ENCODE data around the gene TMEM191B.
"Not testable (repeated sequence)": the region's sequence is repeated elsewhere in the genome, so short reads cannot be mapped to it uniquely, and the experiment has no call there.

The TMEM191B gene

DNA sequence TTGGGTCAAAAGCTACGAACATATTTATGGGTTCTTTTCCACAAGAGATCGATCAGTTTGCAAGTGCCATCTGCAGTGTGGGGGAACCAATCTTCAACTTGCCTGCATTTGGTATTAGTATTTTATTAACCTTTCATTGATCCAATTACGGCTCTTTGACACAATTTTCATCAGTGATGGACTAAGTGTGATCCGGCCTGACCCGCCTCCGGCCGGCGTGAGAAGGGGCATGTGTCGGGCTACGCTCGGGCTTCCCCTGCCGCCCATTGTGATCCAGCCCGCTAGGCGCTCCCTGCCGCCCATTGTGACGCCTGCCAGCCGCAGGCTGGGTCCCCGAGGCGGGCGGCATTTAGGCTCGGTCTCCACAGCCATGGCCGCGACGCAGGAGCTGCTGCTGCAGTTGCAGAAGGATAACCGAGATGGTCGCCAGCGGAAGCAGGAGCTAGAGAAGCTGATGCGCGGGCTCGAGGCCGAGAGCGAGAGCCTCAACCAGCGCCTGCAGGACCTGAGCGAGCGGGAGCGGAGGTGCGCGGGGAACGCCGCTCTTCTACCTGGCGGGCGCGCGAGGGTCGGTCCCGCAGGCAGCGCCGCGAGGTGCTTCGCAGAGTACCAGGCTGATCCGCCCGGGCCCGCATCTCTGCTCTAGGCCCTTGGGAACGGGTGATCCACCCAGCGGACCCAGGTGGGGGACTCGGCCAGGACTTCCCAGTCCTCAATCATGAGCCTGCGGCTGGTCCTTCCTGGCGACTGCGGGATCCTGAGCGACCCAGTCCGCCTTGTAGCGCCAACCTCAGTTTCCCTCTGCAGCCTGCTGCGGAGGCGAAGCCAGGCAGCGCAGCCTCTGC lies at the start of gene TMEM191B:
TMEM191B (plus strand) TSS at position 51 of the 845 bp plus-strand sequence; CDS start at position 230, 179 bp downstream.
- DNase-seq: not testable (repeated sequence)
- ATAC-seq: peak; percentile 10

DNA sequence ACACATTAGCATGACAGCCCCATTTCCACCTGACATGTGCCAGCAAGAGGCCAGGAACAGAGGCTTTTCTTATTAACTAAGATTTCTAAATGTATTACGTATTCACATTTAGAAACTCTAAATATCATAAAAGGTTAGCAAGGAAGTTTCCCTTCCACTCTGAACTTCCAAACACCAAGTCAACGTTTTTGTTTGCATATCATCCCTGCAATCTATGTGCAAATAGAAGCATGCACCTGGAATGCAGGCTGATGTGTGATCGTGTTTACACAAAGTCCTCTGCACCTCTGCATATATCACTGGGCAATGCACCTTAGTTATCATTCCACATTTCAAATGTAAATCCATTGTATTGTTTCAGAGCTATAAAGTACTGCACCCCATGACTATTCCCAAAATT lies 31.4 kb upstream of the TMEM191B start:
- ATAC-seq, DNase-seq: not testable (repeated sequence)

DNA sequence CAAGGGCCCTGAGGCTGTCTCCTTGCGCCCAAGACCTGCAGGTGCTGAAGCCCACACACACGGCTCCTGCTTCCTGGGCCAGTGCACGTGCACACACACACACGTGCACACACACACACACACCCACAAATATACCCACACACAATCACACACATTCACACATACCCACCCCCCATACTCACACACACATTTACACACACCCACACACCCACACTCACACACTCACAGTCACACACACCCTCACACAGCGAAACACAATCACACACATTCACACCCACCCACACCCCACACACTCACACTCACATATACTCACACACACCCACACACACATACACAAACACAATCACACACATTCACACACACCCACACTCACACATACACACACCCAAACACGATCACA lies 16.3 kb upstream of the TMEM191B start:
- DNase-seq, ATAC-seq: not testable (repeated sequence)

DNA sequence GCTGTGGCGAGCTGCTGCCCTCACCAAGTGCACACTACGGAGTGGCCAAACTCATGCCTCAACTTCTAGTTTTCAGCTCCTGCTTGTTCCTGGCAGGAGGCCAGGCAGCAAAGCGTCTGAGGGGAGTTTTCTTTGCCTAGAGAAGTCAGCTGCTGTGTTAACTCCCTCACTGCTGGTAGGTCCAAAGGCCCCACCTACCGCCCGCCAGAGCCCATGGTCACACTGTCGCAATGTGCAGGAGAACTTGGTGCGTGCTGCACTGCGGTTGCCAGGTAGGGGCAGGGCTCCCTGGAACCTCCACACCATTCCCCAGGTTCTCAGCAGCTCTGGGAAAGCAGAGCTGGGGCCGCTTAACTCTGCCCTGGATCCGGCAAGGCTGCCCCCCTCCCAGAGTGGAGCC lies 15.2 kb upstream of the TMEM191B start:
- ATAC-seq, DNase-seq: not testable (repeated sequence)

DNA sequence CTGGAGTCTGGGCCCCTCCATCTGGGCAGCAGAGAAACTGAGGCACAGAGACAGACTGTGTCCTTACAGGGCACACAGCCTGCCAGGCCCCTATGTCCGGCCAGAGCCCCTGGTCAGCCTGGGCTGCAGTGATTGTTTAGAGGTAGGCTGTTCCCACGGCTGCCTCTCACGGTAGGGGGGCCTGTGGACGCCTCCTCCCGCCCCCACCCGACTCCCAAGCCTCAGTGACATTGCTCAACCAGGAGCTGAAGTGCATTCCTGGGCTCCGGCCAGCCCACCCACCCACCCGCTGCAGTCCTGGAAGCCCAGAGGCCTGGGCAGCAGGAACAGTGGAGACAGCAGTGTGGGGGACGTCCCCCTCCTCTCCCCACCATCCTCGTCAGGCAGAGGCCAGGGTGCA lies 14.1 kb upstream of the TMEM191B start:
- ATAC-seq, DNase-seq: not testable (repeated sequence)

DNA sequence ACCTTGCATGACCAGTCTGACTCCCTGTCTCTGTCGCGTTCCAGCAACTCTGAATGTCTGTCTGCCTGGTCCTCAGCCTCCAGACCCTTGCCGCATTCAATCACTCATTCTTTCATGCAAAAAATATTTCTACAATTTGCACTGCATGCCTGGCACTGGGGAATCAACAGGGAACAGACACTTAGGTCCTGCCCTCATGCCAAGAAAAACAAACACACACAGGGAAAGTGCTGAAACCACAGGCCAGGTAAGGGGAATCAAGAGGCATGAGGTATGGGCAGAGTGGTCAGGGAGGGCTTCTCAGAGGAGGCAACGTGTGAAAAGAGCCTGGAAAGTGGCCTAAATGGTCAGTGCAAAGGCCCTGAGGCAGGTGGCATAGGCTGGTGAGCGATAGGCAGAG lies 9.5 kb upstream of the TMEM191B start, which contains the start of gene GGTLC3:
GGTLC3 (minus strand) TSS at position 101 of the 400 bp plus-strand sequence. CDS start 264 bp downstream, outside the sequence.
- not testable (repeated sequence) for DNase-seq, ATAC-seq

DNA sequence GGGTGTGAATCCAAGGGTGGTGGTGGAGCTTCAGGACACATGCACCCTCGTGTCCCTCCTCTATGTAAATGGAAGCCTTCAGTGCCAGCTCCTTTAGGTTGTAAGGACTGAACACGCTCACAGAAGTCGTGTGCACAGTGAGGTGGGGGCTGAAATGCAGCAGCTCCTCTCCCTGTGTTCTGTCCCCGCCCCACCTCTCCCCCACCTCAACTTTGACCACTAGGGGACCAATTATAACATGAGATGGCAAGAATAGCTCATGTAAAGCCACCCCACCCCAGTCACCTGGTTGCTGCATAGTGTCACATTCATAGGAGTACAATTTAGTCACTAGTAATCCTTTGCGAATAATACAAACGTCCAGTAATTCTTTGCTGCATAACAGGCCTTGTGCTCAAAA lies 4.8 kb upstream of the TMEM191B start:
- not testable (repeated sequence) for DNase-seq, ATAC-seq

DNA sequence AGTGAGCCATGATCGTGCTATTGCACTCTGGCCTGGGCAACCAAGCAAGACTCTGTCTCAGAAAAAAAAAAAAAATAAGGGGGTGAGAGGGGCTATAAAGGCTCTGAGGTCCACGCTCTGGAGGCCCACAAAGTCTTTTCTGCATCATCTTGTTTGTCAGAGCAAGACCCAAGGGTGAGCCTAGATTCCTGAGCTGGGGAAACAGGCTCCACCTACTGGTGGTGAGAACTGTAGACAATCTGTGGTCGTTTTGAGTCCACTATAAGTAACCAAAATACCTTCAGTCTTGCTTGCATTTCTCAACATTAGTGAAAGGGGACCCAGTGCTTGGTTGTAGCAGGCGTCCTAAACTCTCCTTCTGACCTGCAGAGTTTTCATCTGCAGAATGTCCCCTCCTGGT lies 4.3 kb upstream of the TMEM191B start:
- ATAC-seq, DNase-seq: not testable (repeated sequence)

DNA sequence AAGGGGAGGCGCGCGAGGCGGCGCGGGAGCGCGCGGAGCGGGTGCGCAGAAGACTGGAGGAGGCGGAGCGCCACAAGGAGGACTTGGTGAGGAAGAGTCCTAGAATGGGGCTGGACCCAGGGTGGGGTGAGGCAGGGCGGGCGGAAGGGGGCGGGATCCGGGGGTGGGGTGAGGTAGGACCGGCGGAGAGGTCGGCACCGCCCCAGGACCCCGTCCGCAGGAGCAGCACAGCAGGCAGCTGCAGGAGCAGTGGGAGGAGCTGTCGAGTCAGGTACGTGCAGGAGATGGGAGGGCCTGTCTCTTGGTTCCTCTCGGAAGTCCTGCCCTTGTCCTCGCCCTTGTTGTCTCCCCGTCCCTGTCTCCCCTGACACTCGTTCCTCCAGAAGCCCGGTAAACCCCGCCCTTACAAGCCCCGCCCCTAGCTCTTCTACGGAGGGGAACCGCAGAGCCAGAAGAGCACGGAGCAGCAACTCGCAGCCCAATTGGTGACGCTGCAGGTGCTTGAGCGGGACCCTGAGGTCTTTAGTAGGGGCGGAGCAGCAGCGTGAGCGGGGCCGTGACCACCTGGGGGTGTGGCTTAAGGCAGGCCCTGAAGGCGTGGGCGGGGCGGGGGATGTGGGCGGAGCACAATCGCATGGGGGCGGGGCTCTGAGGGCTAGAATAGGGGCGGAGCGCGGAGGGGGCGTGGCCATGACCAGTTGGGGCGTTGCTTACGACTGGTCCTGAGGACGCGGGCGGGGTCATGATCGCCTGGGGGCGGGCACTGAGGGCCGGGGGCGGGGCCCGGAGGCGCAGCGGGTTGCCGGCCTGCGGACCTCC lies 1.2 kb downstream of the TMEM191B start:
- peak; percentile 84 for ATAC-seq
- DNase-seq: peak; percentile 93

DNA sequence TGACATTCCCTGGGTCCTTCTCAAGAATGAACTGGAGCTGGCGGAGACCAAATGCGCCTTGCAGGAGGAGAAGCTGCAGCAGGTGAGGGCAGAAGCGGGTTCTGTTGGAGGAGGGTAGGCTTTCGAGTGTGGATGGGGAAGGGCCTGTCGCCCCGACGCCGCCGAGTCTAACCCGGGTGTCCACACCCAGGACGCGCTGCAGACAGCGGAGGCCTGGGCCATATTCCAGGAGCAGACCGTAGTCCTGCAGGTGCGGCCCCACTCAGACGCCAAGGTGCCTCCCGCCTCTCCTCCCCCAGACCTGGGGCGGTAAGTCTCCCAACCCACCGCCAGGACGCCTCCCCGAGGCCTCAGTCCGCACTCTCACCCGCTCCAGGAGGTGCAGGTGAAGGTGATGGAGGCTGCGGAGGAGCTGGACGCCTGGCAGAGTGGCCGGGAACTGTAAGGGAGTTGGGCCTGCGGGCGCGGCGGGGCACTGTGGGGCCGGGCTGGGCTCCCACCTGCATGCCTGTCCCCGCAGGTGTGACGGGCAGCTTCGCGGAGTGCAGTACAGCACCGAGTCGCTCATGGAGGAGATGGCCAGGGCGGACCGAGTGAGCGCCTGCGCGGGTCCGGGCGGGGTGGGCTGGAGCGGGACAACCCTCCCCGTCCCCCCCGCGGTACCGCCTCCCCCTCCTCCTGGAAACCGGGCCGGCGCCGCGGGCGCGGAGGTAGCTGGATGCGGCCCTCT lies 2.0 kb downstream of the TMEM191B start:
- not testable (repeated sequence) for DNase-seq
- ATAC-seq: peak; percentile 3

DNA sequence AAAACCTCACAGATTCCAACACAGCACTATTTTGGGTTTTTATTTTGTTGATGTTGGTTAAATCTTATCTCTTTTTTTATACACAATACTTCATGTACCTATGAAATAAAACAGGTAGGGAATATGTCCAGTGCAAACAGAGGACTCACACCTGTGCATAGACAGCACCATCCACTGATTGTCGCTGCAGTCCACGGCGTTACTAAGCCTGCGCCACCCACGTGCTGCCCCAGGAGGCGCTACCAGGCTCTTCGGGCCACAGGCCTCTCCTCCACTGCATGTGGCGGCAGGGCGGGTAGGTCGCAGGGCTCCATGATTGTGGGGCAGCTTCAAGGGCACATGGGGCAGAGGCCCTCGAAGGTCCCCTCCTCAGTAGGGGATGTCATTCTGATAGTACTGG lies 6.0 kb downstream of the TMEM191B start:
- not testable (repeated sequence) for DNase-seq, ATAC-seq

DNA sequence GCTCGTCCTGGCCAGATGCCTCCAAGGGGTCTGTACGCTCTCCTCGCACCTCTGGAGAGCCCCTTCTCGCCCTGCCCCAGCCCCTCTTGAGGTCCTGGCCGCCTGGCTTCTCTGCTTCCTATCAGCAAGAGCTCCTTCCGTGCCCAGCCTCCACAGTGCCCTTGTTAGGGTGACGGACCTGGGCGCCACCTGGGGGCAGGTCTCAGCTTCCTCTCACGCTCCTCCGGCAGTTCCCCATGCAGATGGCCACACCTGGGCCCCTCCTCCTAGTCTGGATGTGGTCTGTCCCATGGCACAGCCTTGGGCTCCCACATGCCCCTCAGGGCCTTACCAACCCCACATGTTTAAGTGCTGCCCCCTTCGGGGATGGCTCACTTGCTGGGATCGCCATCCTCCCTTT lies 6.7 kb downstream of the TMEM191B start:
- not testable (repeated sequence) for DNase-seq

DNA sequence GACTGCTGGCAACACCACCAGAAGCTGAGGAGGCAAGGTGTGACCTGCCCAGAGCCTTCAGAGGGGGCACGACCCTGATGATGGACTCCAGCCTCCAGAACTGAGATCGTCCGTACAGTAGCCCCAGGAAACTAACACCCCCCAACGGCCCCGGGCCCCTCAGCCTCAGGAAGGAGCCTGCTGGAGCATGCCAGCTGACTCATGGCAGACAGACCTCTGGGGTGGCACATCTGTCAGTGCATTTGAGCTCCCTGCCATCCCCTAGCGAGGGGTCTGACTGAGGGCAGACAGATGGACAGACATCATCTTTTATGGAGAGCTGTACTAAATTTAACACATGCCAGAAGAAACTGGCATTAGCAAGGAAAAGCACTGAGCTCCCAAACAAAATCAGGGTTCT lies 12.4 kb downstream of the TMEM191B start:
- not testable (repeated sequence) for ATAC-seq, DNase-seq

More for the DNA sequence above, 6.7 kb downstream of the TMEM191B start:
- ATAC-seq: not testable (repeated sequence)

DNA sequence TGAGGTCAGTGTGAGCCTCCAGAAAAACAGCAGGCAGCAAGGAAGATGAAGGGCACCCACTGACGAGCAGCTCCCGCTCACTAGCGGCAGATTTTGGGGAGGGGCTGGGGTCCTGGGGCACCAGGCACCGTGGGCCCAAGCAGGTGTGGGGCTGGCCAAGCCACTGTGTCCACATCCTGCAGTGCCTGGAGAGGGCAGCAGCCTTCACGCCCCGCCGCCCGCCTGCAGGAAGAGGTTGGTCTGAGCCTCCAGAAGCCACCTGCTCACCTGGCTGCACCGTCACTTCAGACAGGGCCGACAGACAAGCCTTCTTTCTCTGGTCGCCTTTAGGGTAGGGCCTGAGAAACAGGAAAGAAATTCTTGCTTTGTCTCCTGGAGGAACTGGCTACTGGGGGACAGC lies 15.8 kb downstream of the TMEM191B start:
- not testable (repeated sequence) for DNase-seq, ATAC-seq

DNA sequence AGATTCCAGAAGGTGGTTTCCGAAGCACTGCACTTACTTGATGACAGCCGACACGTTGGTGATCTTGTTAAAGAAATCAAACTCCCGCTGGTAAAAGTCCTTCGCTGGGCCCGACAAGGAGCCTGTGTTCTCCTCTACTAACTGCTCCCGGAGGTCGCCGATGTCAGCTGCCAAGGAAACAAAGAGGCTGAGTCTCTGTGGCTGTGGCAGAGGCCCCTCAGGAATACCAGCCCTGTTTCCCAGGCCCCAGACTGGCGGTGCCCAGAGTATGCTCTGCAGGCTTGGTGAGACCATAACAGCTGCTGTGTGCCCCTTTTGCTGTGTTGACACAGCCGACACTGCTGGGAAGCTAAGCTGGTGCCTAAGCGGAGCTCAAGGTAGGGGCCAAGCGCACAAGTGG lies 17.0 kb downstream of the TMEM191B start:
- ATAC-seq, DNase-seq: not testable (repeated sequence)

DNA sequence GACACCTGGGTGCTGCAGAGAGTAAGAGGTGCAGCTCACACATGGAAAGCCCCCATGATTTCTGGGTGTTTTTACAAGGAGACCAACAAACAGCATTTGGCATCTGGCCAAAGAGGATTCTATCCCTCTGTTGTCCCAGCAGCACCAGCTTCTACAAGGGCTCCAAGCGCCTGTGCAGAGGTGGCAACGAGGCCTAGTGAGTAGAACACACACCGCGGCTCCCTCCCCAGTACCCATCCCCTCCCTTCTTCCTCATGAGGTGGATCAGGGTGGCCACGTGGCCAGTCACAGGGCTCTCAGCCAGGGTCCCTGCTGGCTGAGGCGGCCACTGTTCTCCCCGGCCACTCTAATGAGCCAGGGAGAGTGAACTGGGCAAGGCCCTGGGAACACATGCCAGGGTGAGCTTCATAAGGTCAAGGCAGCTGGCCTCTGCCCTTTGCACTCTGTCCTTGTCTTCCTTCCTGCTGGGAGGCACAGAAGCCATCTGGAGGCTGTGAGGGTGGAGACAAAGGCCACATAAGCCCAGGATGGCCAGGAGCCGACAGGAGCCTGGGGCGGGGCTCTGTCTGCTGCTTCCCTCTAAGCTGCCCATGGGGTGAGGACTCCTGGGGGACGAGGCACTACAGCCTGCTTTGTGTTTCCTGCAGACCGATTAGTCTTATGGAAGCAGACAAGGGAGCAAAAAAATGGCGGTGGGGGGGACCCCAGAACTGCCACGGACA lies 22.0 kb downstream of the TMEM191B start:
- ATAC-seq: not testable (repeated sequence)

DNA sequence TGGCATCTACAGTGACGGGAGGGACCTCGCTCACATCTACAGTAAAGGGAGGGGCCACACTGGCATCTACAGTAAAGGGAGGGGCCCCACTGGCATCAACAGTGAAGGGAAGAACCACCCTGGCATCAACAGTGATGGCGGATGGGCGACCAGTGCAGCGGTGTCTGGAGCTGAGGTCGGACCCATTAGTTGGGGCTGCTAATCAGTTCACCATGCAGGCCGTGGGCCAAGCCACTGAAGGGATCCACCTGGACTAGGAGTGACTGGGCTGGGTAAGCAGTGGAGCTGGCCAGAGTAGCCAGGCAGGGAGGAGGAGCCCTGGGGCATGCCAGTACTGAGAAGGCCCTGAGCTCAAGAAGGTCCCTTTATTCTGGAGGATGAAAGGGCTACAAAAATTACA lies 23.4 kb downstream of the TMEM191B start:
- DNase-seq, ATAC-seq: not testable (repeated sequence)

More for the DNA sequence above, 22.0 kb downstream of the TMEM191B start:
- DNase-seq: not testable (repeated sequence)

DNA sequence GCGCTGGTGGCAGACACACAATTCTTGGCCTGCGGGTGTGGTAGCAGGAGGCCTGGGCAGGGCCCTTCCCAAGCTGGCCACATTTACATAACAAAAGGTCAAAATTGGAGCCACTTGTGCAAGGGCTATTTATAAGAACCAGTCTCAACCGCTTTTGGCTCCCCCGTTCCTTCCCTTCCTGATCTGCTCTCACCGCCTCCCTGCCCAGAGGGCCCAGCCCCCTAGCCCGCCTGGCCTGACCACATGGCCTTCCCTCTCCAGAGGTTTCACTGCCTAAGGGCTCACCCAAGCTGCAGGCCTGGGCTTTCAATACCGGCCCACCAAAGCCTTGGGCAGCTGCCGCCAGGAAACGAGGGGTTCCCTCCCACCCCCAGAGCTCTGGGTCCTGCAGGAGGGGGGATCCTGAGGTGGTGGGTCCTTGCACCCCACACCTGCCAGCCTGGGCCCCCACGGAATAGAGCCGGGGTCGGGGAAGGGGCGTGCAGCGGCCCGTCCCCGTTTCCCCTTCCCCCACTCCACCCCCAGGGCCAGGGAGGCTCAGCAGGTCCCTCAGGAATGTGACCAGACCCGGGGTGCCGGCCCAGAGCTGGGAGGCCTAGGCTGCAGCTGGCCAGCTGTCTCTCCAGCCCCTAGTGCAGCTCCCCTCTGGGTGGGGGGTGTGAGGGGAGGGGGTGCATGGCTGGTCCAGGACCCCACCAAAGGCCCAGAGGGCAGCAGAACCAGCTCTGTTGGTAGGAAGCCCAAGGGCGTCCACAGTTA lies 25.4 kb downstream of the TMEM191B start:
- DNase-seq, ATAC-seq: not testable (repeated sequence)

DNA sequence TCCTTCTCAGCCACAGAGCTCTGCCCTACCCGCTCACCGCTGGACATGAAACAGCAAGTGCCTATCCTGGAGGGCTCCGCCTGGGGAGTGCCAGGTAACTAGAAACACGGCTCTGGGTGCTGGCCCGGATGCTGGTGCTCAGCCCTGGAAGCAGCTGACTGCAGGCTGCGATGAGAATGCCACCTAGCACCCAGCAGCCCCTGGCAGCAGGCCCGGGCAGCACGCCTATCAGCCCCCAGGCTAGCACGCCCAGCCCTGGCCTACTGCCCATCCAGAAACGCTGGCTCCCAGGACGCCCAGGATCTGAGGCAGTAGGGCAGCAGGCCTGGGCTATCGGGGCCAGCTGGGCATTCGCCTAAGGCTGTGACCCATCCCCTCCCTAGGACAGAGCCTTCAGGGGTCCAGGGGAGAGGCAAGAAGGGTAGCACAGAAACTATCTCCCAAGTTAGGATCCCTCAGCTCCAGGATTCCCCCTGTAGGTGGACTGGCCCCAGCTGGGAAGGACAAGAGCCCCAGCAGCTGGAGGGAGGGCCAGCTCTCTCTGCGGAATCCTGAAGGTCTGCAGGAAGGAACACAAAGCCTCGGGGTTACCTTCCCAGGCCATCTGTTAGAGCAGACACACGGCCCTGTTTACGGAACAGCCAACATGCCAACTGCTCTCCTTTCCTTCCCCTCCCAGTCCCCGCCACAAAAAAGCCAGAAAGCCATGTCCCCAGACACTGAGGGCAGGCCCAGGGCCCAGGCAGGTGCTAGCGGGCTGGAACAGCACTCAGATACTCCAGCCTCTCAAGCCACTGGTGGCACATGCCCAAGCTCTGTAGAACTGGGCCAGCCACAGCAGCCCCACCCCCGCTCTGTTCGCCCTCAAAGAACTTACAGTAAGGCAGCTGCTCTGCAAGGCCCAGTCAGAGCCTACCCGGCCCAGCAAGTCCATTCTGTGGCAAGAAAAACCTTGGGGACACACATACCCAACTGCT lies 27.0 kb downstream of the TMEM191B start:
- not testable (repeated sequence) for DNase-seq, ATAC-seq

Data from stimulated activated naive CD8-positive, alpha-beta T cell treated with anti-CD3 and anti-CD28 coated beads, Interleukin-15, Interleukin-2, amounts not matched to agents 100 U/mL and 50 U/mL, for 24 hours (primary cell).